NCI-H1930 (cell line): ENCODE data around the gene SERPINB11.
"Not testable (repeated sequence)": the region's sequence is repeated elsewhere in the genome, so short reads cannot be mapped to it uniquely, and the experiment has no call there.

ENCODE experiments used
- DNase-seq, 2 experiments: peaks; one replicate each; lab custom pipeline; 2025; lab: John Stamatoyannopoulos, UW

The SERPINB11 gene

DNA sequence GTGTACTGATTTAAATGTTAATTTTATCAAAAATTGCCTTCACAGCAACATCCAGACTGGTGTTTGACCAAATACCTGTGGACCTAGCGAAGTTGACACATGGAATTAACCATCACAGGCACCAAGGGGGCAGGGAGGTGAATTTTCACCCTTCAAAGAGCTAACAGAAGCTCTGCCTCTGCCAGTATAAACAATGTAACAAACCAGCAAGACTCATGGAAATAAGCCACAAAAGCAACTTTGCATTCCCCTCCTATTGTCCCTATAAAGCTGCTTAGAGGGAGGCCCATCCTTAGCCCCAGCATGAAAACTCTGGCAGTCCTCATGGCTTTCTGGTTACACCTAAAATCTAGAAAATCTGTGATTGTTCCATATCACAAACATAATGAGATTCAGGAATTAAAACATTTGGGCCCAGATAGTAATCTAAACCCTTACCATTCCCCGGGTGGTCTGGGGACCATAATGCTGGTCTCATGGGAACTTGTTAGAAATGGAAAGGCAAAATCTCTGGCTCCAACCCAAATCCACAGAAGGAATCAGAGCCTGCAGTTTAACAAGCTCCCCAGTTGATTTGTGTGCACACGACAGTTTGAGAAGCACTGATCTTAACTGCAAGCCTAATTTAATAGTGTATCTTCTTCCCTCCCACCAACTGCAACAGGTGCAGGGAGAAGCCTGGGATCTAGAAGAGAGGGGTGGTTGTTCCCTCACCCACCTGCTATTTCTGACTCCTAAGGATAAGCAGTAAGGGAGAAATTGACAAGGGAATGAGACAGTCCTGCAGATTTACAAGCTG lies 23.1 kb downstream of the SERPINB11 start:
- DNase-seq = no peak

DNA sequence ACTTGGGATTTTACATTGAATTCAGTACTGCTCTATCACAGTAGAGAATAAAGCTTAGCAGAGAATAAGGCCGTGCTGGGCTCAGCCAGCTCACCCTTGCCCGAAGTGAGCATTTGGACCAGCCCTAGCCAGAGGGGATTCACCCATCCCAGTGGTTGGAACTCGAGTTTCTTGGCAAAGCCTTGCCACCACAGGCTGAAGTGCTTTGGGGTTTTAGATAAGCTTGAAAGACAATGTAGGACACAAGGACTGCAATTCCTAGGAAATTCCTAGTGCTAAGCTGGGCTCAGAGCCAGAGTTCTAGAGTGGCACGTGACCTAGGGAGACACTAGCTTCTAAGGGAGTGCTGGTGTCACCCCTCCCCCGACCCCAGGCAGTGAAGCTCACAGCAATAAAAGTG lies 28.0 kb downstream of the SERPINB11 start:
- no peak for DNase-seq

DNA sequence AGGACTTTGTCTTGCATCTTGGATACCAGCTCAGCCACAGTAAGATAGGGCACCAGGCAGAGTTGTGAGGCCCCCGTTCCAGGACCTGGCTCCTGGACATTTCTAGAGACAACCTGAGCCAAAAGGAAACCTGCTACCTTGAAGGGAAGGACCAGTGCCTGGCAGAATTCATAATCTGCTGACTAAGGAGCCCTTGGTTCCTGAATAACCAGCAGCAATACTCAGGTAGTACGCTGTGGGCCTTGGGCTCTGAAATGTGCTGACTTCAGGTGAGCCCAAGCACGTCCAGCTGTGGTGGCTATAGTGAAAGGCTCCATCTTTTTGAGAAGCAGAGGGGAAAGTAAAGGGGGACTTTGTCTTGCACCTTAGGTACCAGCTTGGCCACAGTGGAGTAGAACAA lies 28.5 kb downstream of the SERPINB11 start:
- DNase-seq = no peak

- DNase-seq = no peak
Measured at GRCh38 chr18:63736876-63737275, 34.1 kb downstream of the SERPINB11 start.

GRCh38 chr18:63741769-63742168 lies 39.0 kb downstream of the SERPINB11 start:
- no peak for DNase-seq

- DNase-seq = no peak
Measured at GRCh38 chr18:63747006-63747405, 44.2 kb downstream of the SERPINB11 start.

DNA sequence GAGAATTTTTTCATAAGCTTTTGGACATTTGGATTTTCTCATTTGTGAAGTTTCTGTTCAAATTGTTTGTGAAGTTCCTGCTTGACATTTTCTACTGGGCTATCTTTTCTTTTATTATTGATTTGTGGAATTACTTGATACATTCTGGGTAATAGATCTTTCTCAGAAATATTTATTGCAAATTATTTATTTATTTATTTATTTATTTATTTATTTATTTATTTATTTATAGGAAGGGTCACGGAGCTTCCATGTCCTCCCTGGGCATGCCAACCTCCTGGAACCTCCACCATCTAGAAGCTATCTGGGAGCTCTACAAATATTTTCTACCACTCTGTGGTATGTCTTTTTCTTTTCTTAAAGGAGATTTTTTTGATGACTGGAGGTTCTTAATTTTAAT lies 46.7 kb downstream of the SERPINB11 start:
- no peak for DNase-seq

DNA sequence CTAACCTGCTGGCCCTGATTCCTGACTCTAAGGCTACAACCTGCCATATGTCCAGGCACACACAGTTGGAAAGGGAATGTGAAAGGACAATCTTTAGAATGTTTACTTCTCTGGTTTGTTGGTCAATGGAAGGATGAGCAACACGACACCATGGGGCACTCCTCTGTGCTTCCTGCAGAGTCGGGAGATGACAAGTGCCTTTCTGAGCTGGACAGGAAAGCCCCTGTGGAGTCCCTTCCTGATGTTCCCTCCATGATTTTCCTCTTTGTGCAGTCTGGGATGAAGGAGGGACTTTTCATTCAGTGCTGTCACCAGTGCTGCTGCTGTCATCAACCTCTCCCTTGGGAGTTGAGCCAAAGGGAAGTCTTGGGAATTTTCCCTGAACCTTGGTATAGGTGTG lies 49.9 kb downstream of the SERPINB11 start:
- no peak for DNase-seq

- no peak for DNase-seq
Measured at GRCh38 chr18:63753676-63754075, 50.9 kb downstream of the SERPINB11 start.

GRCh38 chr18:63757541-63757940 lies 54.8 kb downstream of the SERPINB11 start:
- no peak for DNase-seq

- no peak for DNase-seq
Measured at GRCh38 chr18:63758615-63759240, 56.0 kb downstream of the SERPINB11 start.

DNA sequence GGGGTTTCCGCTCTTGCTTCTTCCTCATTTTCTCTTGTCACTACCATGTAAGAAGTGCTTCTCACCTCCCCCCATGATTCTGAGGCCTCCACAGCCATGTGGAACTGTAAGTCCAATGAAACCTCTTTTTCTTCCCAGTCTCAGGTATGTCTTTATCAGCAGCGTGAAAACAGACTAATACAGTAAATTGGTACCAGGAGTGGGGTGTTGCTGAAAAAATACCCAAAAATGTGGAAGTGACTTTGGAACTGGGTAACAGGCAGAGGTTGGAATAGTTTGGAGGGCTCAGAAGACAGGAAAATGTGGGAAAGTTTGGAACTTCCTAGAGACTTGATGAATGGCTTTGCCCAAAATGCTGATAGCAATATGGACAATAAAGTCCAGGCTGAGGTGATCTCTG lies 57.0 kb downstream of the SERPINB11 start:
- not testable (repeated sequence) for DNase-seq

- no peak for DNase-seq
Measured at GRCh38 chr18:63762518-63762917, 59.8 kb downstream of the SERPINB11 start.

- no peak for DNase-seq
Measured at GRCh38 chr18:63763831-63764600, 61.3 kb downstream of the SERPINB11 start.

DNA sequence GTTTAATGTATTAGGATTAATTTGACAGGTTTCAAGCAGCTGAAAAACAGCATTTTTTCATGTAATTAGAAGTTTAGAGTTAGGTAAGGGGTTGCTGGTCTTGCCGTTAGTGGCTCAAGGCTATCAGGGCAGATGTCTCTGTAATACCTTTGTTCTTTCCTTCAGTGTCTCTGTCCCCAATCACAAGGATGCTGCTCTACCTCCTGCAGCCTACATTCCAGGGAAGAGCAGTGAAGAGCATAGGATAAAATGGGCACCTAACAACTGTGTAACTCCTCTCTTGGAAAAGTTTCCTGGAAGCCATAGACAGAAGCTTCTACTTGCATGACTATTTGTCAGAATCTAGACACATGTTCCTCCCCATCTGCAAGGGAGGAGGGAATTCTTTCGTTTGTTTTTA lies 63.1 kb downstream of the SERPINB11 start:
- no peak for DNase-seq
